GM12801 (cell line): ENCODE measurements around the gene MRPL23.

ENCODE experiments used
- TF ChIP-seq, protein P1 (sequence below): IDR thresholded peaks from one replicate; pipeline ENCODE4 v1.5.1; 2011; ENCODE audit warnings: control low read depth; ENCODE audit not compliant: insufficient read length; ENCODE audit errors: extremely low read depth

The MRPL23 gene

GRCh38 chr11:1923201-1923956 lies 23.8 kb upstream of the MRPL23 start:
- TF ChIP-seq, protein P1, sequence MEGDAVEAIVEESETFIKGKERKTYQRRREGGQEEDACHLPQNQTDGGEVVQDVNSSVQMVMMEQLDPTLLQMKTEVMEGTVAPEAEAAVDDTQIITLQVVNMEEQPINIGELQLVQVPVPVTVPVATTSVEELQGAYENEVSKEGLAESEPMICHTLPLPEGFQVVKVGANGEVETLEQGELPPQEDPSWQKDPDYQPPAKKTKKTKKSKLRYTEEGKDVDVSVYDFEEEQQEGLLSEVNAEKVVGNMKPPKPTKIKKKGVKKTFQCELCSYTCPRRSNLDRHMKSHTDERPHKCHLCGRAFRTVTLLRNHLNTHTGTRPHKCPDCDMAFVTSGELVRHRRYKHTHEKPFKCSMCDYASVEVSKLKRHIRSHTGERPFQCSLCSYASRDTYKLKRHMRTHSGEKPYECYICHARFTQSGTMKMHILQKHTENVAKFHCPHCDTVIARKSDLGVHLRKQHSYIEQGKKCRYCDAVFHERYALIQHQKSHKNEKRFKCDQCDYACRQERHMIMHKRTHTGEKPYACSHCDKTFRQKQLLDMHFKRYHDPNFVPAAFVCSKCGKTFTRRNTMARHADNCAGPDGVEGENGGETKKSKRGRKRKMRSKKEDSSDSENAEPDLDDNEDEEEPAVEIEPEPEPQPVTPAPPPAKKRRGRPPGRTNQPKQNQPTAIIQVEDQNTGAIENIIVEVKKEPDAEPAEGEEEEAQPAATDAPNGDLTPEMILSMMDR: no peak

GRCh38 chr11:1924181-1924580 lies 23.0 kb upstream of the MRPL23 start:
- TF ChIP-seq, protein P1: no peak

- TF ChIP-seq, protein P1: no peak
Measured at GRCh38 chr11:1924646-1925372, 22.3 kb upstream of the MRPL23 start.

DNA sequence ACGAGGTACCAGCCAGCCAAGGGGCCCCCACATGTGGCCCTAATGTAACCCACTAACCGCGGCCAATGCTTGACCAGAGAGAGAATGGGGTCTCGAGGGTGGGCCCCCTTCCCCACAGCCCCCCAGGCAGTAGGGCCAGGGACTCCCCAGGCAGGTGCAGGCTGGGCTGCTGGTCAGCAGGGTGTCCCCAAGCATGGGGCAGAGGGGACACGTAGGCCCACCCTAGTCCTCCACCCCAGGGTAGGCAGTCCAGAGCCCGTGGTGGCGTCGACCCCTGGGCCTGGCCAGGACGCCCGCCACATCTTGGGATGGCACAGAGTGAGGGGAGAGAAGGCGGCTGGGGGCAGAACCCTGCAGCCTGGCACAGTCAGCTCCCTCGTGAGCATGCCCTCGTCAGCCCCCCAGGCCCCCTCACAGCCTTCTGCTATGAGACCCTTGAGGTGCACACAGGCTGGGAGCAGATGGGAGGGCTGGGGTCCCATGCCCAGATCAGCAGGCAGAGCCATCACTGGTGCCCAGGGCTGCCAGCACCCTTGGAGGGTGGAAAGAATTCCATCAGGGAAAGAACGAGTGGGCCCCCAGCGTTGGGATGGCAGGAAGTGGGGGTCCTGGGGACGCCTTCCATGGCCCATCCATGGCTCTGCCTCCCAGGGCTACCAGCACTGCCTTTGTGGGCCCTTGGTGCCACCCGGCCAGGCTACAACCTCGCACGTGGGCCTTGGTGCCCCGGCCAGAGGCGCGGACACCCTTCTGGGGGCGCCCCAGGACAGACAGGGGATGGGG lies 21.6 kb upstream of the MRPL23 start:
- TF ChIP-seq, protein P1: no peak

DNA sequence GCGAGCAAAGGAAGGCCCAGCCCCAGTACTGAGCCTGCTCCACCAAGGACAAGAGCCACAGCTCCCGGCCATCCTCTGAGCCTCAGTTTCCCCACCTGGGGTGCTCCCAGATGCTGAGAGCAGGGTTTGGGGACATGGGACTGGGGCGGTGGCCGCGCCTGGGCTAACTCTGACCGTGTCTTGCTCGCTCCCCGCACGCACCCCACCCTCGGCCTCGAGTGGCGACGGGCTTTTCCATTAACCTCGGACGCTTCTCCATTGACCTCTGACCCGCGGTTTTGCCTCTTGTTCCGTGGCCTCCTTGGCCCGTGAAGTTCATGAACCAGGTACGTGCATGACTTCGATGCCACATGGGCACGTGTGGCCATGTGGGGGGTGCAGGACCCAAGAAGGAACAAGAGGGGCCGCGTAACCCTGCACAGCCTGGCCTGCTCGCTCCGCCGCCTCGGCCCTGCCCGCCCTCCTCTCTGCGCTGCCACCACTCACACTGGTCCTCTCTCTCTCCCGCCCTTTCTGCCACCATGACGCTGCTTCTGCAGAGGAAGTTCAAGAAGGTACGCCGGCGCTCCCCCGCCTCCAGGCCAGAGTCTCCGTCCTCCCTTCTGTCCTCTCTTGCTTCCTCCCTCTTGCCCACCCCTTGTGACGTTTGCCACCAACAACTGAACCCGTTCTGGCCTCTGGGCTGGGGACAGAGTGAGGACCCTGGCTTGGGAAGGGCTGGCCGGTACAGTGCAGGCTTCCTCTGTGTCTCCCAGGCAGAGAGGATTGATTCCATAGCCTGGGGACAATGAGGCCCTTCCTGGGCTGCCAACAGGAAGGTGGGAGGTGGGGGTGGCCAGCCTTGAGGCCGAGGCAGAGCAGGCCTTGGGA lies 20.7 kb upstream of the MRPL23 start:
- TF ChIP-seq, protein P1: no peak

- TF ChIP-seq, protein P1: no peak
Measured at GRCh38 chr11:1927026-1927847, 19.9 kb upstream of the MRPL23 start.
